ENCODE data around the gene SLC6A17.

SLC6A17 gene

DNA sequence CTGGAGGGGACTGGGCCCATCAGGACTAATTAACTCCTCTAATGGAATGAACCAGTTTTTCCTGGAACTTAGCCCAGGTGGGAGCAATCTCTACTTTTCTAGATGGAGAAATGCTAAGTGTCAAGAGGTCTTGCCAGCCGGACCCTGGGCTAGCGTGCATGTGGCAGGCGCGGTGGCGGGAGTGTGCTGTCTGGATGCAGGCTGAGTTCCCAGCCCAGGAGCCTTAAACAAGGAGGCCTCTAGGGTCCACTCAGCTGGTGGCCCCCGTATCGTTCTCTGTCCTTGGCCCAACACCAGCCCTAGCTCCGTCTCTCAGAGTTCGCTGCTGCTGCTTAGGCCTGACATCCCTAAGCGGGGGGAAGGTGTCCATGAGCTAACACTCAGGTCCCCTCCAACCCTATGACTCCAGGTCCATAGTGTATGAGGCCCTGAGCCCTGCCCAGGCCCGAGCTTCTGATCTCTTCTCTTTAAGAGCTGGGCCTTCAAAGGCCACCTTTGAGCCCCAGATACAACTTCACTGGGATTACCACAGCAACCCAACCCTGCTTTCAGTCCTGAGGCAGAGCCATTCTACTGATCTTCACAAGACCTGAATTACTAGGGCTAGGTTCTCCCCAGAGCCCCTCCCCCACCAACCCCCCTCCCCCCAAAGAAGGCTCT, 56.1 kb downstream of the SLC6A17 start:
- DNase-seq, result no peak

DNA sequence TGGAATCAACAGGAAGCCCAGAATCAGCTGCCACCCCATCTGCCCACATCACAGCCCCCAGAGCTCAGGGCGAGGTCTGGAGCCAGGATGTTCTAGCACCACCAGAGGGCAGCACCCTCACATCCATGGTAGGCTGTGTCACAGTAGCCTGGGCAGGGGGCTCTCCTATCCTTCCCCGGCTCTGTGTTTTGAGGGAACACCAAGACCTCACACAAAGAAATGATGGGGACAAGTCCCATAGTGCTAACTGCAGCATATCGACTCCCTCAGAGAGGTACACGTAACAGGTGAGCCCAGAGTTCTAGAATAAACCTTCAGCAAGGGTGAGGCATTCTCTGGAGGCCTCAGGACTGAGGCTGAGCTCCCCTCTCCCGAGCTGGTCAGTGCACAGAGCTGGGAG, 57.5 kb downstream of the SLC6A17 start:
- DNase-seq, result peak; percentile 53 to 64 (median 58)

DNA sequence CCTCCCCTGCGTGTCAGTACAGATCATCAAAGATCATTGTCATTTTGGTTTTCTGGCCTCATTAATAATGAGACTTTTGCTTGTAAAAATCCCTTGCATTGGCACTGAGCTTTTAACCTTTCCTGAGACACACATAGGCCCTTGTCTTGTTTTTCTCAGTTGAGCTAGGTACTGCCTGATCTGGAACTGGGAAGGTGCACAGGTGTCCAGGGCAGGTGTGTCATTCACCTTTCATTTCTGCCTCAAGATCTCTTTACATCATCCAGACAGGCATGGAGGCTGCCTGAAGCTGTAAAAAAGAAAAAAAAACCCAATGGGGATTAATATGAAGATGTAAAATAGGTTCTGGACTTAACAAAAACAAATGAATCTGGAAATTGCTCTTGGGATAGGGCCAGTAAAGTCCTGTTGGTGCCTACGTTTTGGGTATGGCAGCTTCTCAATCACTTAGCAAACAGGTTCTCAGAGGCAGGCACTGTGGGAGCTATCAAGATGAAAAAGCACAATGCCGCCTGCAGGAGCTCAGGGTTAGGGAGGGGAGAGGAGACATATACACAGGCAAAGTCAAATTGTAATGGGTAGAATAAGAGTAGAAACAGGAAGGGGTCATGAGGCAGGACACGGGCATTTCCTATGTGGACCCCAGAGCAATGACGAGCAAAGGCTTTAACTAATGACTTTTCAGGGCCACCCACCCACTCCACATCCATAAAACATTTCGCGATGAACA, 58.8 kb downstream of the SLC6A17 start:
- DNase-seq, result no peak

DNA sequence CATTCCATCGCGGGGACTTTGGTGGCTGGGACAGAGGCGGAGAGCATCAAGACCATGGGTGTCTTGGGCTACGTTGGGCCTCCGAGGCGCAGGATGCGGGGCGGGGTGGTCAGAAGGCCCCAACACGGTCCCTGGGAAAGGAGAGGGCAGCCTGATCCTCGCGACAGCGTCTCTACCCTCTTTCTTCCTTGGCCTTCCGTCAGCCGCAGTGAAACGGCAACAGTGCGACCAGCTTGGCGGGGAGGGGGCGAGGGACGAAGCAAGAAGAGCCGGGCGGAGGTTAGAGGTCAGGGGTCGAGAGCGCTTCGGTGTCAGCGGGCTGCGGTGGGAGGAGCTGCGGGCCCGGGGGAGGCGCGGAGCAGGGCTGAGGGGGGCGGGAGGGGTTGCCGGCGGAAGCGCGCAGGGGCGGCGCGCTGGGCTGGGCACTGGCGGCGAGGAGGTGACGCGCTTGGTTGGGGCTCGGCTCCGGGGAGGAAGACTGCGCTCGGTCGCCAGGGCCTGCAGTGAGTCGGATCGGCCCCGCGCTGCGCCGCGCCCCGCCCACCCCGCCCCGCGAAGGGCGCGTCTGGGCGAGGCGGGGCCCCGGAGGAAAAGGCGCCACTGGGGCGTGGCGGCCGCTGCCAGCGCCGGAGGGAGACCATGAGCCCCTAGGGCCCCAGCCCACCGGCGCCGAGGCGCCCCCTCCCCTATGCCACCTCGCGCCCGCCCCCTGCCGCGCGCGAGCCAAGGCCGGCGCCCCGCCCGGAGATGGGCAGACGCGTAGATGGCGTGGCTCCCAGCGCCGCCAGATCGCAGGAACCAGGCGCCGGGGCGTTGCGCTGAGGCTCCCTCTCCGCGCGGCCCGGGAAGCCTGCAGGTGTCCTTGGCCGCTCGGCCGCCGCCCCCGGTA, 59.7 kb downstream of the SLC6A17 start, which contains the start of gene KCNC4:
Gene KCNC4, plus strand, starts transcription at position 600 of the 889 bp plus-strand sequence. CDS start 1,186 bp downstream, outside the sequence.
- peak; percentile 73 to 92 (median 84) for DNase-seq

DNA sequence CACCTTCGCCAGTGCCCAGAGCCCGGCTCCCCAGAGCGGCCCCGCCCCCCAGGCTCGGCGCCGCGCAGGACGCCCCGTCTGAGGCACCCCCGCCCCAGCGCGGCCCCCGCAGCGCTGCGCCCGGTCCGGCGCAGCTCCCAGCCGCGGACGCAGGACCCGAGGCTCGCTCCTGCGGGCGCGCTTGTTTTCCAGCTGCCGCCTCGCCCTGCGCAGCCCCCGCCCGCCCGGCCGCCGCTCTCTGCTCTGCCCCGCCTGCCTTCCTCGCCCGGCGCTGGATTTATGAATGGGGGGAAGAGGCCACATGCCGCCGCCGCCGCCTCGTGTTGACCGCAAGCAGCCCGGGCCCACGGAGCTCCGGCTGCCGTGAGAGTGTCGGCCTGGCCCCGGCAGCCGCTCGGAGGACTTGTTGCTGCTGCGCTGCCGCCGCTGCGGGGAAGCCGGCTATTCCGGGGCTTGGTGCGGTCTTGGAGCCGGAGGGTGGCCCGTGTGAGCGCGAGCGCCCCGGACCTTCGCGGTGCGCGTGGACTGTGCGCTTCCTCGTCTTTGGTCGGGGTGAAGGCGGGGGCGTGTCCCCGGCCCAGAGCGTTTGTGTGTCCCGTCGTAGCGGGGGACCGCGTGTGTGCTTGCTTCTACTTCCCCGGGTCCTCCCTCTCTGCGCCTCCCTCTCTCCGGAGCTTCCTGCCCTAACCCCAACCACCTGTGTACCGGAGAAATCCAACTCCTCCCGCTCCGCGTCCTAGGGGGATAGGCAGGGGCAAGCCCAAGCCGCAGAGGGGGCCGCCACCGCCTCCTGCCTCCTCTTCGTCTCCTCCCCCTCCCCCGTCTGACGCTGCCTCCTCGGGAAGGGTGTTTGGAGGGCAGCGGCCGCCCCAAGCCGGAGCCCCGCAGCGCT, 60.6 kb downstream of the SLC6A17 start:
- peak in 3 of 4 experiments; percentile 23 to 38 (median 28) for DNase-seq

DNA sequence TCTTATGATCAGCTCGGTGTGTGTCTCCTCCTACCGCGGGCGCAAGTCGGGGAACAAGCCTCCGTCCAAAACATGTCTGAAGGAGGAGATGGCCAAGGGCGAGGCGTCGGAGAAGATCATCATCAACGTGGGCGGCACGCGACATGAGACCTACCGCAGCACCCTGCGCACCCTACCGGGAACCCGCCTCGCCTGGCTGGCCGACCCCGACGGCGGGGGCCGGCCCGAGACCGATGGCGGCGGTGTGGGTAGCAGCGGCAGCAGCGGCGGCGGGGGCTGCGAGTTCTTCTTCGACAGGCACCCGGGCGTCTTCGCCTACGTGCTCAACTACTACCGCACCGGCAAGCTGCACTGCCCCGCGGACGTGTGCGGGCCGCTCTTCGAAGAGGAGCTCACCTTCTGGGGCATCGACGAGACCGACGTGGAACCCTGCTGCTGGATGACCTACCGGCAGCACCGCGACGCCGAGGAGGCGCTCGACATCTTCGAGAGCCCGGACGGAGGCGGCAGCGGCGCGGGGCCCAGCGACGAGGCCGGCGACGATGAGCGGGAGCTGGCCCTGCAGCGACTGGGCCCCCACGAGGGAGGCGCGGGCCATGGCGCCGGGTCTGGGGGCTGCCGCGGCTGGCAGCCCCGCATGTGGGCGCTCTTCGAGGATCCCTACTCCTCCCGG, 61.3 kb downstream of the SLC6A17 start:
- DNase-seq, result peak in 2 of 4 experiments; percentile 23 to 36

DNA sequence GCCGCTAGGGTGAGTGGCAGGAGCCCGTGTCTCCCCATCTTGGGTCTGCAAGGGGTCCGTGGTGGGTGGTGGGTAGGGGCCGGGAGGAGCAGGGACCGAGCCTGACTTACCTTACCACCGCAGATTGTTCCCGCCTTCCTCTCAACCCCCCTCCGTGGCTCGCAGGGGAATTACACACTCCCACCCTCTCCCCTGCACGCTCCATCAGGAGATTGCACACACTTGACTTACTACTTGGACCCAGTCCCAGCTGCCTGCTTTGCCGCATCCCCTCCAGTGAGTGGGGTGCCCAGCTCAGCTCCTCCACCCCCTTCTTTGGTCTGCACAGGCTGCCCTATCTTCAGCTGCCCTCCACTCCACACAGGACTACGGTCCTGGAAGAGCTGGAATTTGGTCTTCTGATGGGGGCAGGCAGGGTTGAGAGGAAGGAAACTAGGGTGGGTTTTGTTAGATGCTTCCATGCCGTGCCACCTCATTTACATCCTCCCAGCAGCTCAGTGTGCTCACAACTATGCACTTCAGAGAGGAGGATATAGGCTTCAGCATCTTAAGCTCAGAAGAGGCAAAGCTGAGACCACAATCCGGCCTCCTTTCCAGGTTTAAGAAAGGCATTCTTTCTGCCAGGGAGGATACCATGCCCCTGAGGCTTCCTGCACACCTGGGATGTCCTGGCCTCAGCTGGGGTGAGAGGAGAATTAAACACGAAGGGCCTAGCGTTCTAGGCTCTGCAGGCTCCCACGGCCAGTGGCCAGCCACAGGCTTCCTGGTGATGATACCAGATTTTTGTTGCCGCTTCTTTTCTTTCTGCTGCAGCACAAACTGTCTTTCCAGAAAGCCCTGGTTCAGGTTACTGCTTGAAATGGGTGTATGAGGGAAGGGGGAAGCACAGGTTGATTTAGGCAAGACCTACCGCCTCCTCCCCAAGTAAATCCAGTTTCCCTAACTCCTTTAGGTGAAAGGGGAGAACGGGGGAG, 62.2 kb downstream of the SLC6A17 start:
- no peak for DNase-seq

DNA sequence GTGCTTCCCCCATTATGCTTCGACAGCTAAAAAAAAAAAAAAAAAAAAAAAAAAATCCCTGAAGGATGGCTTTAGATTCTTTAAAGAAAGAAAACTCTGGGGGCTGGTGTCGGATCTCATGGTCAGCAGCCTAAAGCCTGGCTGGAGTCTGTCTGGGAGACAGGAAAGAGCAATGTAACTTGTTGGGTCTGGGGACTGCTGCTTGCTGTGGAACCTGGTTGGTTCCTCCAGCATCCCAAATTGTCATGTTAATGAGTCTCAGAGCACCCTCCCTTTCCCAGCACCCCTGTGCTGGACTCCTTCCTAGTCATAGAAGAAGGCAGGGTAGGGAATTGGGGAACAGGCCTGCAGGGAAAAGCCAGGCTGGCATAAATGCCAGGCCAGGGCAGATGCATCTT, 62.8 kb downstream of the SLC6A17 start:
- no peak for DNase-seq

DNA sequence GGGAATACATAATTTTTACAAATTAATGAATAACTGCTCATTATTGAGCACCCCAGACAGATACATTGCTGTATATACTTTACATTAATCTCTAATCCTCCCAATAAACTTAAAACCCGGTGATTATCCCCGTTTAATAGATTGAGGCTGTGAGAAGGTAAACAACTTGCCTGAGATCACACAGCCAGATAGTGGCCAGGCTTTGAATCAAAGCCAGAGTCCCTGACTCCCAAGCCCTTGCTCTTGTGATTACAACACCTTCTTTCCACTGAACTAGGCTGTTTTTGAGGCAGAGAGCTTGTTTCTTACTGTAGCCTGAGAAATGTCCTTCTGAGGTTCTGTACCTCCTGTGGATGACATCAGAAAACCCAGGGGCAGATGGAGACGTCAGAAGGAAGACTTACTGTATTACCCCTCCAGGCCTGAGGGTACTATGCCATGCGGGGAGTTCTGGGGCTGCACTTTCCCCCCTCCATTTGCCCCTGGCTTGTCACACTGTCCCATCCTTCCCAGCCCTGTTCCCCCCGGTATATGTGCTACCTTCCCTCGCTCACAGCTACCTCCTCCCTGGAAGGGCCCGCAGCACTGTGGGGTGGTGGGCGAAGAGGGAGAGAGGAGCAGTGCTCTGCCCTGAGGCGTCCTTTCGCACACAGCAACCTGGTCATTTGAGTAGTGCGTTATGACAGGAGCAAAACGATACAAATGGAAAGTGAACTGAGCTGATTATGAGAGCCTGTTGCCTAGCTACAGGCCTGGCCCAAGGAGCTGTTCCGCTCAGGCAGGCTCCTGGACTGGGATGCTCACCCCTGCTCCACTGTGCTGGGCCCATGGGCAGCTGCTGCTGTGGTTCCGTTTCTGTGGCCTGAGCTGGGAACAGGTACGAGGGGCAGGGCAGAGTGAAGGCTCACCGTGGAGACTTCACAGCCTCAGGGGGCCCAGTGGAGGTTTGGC, 64.4 kb downstream of the SLC6A17 start:
- DNase-seq, result no peak

DNA sequence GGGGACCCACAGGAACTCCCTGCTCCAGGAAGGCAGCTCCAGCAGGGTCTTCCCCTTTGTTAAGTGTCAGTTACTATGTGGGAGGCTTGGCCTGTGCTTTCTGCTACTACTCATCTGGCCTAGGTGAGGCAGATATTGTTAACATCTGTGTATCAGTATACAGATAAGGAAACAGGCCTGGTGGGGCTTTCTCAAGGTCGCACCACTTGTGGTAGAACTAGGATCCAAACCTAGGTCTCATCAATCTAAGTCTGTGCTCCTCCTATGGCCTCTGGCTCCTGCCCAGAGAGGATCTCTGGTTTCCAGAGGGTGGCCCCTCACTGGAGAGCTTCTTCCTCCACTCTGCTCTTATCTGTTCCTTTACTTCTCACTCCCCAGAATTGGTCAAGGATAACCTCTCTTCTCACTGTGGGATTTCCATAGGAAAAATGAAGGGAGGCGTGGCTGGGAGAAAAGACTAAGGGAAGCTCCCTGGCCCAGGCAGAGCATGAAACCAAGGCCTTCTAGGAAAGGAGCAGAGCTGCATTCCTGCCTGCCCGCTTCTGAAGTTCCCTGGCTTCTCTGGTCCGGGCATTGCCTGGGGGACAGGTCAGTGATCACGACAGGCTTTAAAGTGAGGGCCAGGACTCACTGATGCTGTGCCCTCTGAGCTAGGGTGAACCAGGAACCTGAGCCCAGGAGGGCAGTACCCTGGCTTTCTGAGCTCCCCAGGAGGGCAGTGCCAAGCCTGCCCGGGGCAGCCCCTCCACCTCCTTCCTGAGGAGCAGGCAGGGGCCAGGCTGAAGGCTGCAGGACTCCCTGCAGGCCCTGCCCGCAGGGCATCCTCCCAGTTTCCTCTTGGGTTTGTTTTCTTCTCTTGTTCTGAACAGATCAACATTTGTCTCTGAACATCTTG, 65.6 kb downstream of the SLC6A17 start:
- DNase-seq, result no peak

DNA sequence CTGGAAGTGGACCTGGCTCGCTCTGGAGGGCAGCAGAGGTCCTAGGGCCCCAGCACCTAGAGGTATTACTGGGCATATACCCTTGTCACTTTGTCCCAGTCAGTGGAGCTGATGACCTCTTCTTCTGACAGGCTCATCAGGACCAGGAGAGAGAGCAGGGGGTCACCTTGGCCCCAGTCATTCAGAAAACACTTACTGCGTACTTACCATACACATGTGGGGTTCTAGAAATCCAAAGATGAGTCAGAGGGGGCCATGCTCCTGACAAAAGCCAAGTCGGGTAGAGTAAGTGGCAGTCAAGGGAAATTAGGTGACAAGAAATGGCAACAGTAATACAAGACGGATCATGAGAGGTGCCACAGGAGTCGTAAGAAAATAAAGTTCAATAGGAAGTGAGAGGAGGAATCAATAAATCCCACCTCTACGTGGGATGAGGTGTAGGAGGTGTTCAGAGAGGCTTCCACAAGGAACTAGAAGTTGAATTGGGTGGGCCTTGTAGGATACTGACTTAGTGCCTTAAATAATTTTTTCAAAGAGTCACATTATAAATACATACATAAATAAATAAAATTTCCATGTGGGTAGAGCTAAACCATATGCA, 66.7 kb downstream of the SLC6A17 start:
- no peak for DNase-seq

DNA sequence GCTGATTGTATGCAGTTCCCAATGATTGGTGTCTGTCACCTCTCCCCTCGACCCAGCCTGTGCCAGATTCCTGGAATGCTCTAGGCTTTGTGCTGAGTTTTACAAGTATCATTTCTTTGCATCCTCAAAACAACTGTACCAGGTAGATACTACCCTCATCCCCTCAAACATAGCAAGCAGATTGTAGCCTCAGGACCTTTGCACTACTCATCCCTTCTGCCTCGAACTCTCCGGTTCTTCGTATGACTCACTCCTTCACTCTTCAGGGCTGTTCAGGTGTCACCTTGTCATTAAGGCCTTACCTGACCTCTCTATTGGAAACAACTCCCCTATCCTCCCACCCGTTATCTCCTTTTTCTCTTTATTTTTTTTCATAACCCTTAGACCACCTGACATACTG, 67.8 kb downstream of the SLC6A17 start:
- no peak for DNase-seq

DNA sequence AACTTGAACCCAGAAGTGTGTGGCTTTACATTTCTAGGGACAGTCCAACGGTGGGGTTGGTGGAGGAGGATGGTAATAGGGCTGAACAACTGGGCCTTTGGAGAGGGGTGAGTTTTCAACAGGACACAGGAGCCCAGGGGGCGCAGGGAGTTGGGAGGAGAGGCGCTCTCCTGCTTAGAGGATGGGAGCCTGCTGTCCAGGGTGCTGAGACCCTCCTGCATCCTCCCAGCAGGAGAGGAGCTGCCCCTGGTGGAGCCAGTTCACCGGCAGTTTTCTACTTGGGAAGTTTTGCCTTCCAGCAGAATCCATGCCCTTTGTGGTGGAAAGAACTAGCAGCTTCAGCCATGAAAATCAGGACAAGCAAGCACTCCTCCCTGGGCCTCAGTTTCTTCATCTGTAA, 68.4 kb downstream of the SLC6A17 start:
- no peak for DNase-seq

DNA sequence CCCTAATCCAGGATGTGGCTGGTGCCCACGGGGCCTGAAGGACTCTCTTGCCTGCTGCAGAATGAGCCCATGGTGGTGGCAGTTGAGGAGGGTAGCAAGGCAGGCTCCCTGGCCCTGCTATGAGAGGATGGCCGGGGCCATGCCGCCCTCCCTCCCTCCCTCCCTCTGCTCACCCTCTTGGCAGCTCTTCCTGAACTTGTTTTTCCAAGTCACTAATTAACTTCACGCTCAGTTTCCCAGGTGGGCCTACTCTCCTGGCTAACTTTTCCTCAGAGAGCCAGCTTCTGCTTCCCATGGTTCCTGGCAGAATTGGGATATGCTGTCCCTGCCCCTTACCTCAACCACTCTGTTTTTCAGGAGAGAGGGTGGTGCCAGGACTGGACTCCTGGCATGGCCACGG, 70.0 kb downstream of the SLC6A17 start:
- DNase-seq, result no peak

DNA sequence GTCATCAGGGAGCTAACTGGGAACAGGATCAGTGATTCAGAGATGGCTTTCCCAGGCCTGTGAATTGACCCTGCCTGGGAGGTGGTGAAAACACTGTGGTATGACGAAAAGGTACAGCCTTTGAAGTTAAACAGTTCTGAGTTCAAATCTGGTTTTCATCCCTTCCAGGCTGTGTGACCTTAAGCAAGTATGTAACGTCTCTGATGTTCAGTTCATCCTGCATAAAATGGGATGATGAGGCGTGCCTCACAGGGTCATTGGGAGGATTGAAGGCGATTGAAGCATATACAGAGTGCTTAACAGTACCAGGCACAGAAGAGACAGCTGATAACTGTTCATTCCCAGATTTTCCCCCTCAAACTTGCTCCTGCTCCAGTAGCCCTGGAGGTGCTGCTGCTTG, 70.8 kb downstream of the SLC6A17 start:
- no peak for DNase-seq

DNA sequence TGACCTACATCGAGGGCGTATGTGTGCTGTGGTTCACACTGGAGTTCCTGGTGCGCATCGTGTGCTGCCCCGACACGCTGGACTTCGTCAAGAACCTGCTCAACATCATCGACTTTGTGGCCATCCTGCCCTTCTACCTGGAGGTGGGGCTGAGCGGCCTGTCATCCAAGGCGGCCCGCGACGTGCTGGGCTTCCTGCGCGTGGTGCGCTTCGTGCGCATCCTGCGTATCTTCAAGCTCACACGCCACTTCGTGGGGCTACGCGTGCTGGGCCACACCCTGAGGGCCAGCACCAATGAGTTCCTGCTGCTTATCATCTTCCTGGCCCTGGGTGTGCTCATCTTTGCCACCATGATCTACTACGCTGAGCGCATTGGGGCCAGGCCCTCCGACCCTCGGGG, 72.8 kb downstream of the SLC6A17 start:
- no peak for DNase-seq

DNA sequence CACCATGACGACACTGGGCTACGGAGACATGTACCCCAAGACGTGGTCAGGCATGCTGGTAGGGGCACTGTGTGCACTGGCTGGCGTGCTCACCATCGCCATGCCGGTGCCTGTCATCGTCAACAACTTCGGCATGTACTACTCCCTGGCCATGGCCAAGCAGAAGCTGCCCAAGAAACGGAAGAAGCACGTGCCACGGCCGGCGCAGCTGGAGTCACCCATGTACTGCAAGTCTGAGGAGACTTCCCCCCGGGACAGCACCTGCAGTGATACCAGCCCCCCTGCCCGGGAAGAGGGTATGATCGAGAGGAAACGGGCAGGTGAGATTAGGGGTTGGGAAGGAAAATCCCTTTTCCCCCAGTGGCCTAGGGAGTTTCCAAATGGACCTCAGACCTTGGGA, 73.3 kb downstream of the SLC6A17 start:
- no peak for DNase-seq

All from activated CD4-positive, CD25-positive, alpha-beta regulatory T cell (primary cell).